CD4-positive, alpha-beta T cell treated with Interleukin-17A for 1 hour (primary cell): Measurements from ENCODE around the gene CHDH.

Experiments
- DNase-seq: peaks from one replicate; pipeline ENCODE4 v3.0.0-alpha.2; 2020

CHDH gene

DNA sequence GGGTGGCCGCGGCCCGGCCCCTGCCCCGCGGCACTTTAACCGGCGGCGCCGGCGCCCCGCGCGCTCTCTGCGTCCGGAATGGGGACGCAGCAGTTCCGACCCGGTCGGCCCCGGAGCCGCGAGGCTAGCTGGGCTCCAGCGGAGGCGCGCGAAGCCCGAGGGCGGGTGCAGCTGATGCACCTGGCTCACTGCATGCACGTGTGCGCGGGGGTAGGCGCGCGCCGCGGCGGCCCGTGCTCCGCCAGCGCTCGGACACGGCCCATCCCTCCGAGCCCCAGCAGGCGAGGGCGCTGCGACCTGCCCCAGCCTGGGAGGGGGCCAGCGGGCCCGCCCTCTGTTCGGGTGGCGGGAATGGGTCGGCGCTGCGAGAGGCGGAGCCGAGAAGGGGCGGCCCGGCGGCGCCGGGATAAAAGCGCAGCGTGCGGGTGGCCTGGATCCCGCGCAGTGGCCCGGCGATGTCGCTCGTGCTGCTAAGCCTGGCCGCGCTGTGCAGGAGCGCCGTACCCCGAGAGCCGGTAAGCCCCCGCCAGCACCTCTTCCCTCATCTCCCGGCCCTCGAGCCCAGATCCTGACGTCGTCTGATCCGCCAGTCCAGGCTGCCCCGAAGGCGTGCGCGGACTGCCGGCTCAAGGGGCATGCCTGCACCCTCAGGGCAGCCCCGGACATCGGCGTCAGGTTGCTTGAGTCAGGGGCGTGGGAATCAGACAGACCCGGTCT lies at the start of gene CHDH, which contains the start of gene IL17RB:
TSS of gene CHDH (minus strand) at position 286 of the 717 bp plus-strand sequence. CDS start 22,411 bp downstream, outside the sequence.
TSS of gene IL17RB (plus strand) at position 435 of the 717 bp plus-strand sequence. CDS start at position 456, 21 bp downstream.
- no peak for DNase-seq

DNA sequence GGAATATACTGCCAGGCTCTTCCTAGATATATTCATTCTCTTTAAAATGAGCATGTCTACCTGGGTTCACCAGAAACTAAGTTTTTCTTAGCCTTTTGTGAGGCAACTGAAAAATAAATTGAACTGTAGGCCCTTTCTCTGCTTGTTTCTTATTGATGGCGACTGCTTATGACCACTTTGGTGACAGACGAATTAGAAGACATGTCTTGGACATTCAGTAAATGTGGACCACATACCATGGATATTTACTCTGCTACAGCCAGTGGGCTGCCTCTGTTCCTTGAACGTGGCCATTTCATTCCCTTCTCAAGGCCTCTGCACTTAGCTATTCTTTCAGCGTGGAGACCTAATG lies 46.0 kb upstream of the CHDH start:
- DNase-seq: no peak

DNA sequence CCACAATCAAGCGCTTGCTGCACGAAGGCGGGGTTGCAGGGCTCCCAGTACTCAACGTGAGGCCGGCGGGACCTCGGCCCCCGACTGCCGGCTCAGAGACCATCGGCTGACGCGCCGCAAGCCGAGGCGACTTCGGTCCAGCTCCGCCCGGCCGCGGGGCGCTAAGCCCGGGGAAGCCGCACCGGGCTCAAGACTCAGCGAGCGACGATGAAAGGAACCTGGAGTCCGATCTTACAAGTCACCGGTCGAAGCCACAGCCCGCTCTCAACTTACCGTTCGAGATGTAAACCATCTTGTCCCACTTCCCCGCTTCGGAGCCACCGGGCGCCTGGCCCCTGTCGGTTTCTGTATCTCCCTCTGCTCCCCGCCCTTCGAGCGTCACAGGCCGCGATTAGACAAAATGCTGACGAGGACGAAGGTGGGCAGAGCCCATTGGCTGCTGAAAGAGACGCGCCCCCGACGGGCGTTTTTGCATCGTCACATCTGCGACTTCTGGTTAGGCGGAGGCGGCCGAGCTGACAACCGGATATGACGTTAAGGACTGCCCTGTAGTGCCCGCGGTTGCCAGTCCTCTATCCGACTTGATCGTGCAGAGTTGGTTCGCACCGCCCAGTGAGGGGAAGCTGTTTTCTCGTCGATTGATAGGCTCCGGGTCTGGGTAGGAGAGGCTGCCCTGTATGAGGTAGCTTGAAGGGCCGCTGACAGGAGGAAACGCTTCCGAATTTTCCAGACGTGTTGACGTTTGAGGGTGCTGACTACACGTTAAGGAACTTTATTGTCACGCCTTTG lies 45.5 kb upstream of the CHDH start, which contains the start of gene SELENOK:
TSS of gene SELENOK (minus strand) at position 363 of the 789 bp plus-strand sequence.
- peak; percentile 99 for DNase-seq

DNA sequence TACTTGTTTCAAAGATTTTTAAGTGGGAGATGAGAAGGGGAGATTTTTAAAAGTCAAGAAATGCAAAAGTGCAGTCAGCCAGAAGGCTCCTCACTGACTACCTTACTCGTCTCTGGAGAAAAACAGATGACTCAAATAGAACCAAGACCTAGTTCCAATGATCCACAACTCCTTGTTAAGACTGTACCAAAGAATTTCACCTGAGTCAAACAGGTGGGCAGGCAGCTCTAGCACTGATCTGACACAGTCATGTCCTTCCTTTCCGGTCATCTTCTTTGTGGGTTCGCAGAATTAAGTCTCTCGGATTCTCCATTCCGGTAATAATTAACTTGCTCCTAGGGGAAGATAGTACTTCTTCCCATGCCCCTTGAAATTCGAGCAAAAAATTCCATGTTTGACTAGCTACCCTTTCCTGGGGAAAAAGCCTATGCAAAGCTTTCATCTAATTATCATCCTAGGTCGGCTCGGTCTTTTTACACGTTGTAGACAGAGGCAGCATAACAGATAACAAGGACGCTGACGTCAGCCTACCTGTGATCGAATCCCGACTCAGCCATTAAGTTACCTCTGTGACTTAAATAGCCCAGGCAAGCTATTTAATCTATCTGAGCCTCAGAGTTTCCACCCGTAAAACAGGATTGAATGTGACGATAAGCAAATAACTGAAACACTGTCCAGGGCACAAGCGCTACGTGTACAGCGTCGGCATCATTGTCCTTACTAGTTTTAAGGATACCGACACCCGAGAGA lies 44.7 kb upstream of the CHDH start:
- peak; percentile 77 for DNase-seq

- no peak for DNase-seq
Observed at GRCh38 chr3:53888232-53888631, 42.0 kb upstream of the CHDH start.

DNA sequence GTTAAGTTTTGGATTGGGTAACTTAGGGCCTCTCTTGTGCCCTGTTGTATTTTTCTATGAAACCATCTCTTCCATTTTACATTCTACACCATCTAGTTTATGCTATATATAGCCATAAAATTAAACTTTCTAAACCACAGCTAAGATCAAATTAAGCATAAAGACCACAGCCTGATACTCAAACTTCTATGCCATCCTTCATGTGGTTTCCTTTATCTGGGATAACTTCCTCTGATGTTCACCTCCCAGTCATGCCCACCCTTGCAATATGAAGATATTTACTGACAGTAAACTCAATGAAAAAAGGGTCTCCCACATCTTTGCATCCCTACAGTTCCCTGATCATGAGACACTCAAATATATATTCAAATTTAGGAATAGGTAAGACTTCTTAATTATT lies 41.2 kb upstream of the CHDH start:
- peak; percentile 15 for DNase-seq

GRCh38 chr3:53885239-53885638 lies 39.0 kb upstream of the CHDH start:
- DNase-seq: no peak

GRCh38 chr3:53884623-53885022 lies 38.4 kb upstream of the CHDH start:
- no peak for DNase-seq

GRCh38 chr3:53883008-53883407 lies 36.8 kb upstream of the CHDH start:
- no peak for DNase-seq

DNA sequence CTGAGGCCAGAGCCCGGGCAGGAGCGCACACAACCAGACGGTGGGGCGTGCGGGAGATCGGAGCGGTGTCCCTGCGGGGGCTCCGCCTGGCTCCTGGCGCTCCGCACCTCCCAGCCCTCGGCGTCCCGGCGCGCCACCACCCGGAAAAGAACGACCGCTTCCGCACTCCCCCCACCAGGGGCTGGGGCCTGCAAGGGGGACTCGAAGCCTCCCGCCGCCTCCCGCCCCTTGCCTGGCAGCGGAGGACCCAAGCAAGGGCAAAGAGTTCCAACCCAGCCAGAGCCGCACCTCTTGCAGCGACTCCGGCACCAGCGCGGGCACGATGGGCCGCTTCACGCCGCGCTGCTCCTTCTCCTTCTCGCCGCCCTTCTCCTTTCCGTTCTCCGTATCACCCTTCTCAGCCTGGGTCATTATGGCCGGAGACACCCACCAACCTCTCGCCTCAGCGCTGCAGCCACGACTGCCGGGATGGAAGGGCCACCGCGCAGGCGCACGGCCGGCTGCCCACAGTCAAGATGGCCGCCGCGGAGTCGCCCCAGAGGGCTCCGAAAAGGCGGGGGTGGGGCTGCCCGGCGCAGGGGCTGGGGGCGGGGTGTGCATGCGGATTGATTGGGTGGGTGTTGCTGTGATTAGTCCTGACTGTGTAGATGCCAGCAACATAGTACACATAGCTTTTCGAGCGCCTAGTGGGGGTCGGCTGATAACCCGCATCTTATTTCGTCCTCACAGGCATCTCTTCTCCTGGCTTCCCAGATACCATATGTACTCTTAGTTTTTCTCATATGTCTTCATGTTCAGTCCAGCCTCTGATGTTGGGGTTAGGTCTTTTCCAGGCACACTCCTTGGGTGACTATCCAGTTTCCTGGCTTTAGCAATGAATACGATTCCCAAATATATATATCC lies 35.7 kb upstream of the CHDH start, which contains the start of gene ACTR8:
TSS of gene ACTR8 (minus strand) at position 462 of the 903 bp plus-strand sequence. CDS start at position 411, 51 bp downstream.
- peak; percentile 90 for DNase-seq

- no peak for DNase-seq
Observed at GRCh38 chr3:53880396-53881345, 34.5 kb upstream of the CHDH start.

- no peak for DNase-seq
Observed at GRCh38 chr3:53865732-53866499, 19.7 kb upstream of the CHDH start.

DNA sequence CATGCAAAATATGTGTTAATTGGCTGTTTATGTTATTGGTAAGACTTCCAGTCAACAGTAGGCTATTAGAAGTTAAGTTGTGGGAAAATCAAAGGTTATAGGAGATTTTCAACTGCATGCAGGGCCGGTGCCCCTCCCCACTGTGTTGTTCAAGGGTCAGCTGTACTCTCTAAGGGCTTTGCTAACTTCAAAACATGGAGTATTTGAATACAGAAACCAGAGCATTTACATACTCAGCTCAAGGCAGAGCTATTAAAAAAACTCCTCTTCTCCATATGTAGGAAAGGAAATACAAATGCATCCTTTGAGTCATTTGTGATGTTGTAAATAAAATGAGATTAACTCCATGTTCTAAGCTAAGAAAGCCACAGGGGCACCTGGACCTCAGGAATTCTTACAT lies 16.9 kb upstream of the CHDH start:
- DNase-seq: no peak

- no peak for DNase-seq
Observed at GRCh38 chr3:53862241-53862640, 16.0 kb upstream of the CHDH start.

GRCh38 chr3:53860196-53860595 lies 14.0 kb upstream of the CHDH start:
- DNase-seq: no peak

DNA sequence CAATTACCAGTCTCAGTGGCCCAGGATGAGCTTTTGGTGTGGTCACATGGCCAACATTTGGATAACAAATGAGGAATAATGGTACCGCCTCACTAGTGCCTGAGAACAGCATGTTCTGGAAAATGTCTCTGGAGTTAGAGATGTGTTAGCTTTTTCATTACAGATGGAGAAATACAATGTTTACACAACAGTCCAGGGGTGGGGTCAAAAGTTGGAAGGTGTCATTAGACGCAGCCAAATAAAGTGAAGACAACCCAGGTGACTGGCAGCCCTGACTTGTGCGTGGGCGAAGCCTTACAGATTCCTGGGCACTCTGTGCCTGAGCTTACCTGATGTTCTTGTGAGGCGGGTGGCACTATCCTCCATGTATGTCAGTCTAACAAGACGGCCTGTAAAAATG lies 13.0 kb upstream of the CHDH start:
- no peak for DNase-seq

DNA sequence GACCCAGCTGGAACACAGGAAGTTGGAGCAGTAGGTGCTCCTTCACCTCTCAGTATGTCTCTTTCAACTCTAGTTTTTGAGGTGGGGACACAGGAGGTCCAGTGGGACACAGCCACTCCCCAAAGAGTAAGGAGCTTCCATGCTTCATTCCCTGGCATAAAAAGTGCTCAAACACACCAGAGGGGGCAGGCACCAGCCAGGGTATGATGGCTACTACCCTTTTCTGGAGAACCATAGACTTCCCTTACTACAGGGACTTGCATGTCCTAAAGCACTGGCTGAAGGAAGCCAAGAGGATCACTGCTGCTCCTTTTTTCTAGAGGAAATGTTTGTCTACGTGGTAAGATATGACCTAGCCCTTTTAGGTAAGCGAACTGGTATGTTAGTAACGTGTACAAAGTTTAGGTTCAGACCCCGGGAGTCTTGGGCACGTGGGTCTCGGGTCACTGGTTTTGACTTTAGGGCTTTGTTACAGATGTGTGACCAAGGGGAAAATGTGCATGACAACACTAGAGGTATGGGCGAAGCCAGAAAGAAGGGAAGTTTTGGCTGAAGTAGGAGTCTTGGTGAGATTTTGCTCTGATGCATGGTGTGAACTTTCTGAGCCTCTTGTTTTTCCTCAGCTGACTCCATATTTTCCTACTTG lies 12.0 kb upstream of the CHDH start:
- no peak for DNase-seq

DNA sequence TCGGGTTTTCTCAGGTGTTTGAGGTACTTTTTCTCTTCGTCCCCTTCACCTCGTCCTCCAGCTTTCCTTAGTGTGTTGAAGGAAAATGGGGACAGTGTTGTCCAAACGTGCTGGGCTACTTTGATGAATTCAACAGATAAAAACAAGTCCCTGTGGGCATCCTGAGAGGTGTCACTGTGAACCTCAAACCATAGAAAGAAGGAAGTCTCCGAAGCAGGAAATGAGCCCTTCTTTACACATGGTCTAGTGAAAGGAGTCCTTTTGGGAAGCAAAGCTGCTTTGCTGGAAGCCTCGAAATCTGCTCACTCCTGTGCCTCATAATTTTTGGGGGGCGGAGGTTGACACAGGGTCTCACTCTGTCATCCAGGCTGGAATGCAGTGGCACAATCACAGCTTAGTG lies 10.7 kb upstream of the CHDH start:
- DNase-seq: no peak

DNA sequence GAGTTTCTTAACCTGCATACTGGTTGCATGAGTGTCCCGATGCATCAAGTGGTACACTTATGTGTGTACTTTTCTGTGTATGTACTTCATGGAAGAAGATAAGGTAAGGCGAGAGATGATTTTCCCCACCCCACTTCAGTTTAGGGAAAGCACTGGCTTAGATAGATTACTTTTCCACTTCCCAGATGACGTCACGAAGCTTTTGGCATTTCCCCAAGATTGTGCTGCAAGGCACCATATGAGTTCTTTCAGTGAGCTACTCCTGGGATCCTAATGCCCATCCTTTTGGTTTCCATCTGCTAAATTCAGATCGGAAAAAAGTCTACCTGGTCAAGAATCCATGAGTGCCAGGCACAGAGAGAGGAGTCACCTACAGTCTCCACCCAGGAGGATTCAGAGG lies 4.7 kb upstream of the CHDH start:
- no peak for DNase-seq

- DNase-seq: no peak
Observed at GRCh38 chr3:53849916-53850315, 3.7 kb upstream of the CHDH start.
